Liver (tissue), 9 donors: Measurements from ENCODE around the gene CBFA2T3. TPM values are rescaled to one million over a fixed set of nuclear protein-coding genes. Genes with fewer than 3 reads are reported as not detected.

Experiments
- DNase-seq: peaks from one replicate; pipeline ENCODE4 v3.0.0-alpha.2; 2017; ENCODE audit warnings: low spot score
- H3K27ac ChIP-seq, 2 donors: one replicate each; pipeline ENCODE4 v1.7.0; 2013; ENCODE audit warnings: inconsistent platforms in 2 of 2, low read length in 2 of 2, control low read depth in 1 of 2, low read depth in 1 of 2, mild to moderate bottlenecking in 1 of 2
- H3K27me3 ChIP-seq, 4 donors: one replicate each; pipeline versions ENCODE4 v1.6.1 to v1.7.0; 2013; ENCODE audit warnings: low read length in 3 of 4, inconsistent platforms in 1 of 4, mild to moderate bottlenecking in 1 of 4, moderate library complexity in 1 of 4; ENCODE audit not compliant: control insufficient read depth in 4 of 4, insufficient read depth in 4 of 4
- H3K36me3 ChIP-seq, 4 donors: one replicate each; pipeline versions ENCODE4 v1.6.1 to v1.7.0; 2013; ENCODE audit warnings: low read length in 3 of 4, mild to moderate bottlenecking in 3 of 4, low read depth in 1 of 4, moderate library complexity in 1 of 4; ENCODE audit not compliant: control insufficient read depth in 4 of 4, insufficient read depth in 3 of 4
- H3K4me1 ChIP-seq, 4 donors: one replicate each; pipeline versions ENCODE4 v1.6.1 to v1.7.0; 2013; ENCODE audit warnings: low read length in 3 of 4, mild to moderate bottlenecking in 3 of 4, moderate library complexity in 1 of 4; ENCODE audit not compliant: control insufficient read depth in 4 of 4, insufficient read depth in 4 of 4
- H3K4me3 ChIP-seq, 3 donors: one replicate each; pipeline versions ENCODE4 v1.6.1 to v1.7.0; 2013; ENCODE audit warnings: low read length in 3 of 3, control low read depth in 1 of 3, low read depth in 1 of 3, mild to moderate bottlenecking in 1 of 3
- H3K9ac ChIP-seq, 2 donors: one replicate each; pipeline ENCODE4 v1.7.0; 2013; ENCODE audit warnings: low read length in 2 of 2, mild to moderate bottlenecking in 2 of 2, moderate library complexity in 2 of 2, control low read depth in 1 of 2, low read depth in 1 of 2
- H3K9me3 ChIP-seq, 4 donors: one replicate each; pipeline versions ENCODE4 v1.6.1 to v1.7.0; 2013; ENCODE audit warnings: low read length in 3 of 4; ENCODE audit not compliant: control insufficient read depth in 4 of 4
- ATF3 ChIP-seq: IDR thresholded peaks from 2 replicates; pipeline ENCODE4 v1.6.1; 2016; ENCODE audit warnings: antibody characterized with exemption
- CTCF ChIP-seq: fragments of 150-350 bp; IDR thresholded peaks from 2 replicates; pipeline ENCODE4 v1.5.1; 2017; ENCODE audit warnings: improper control_type of control experiment, low read depth, low read length; ENCODE audit not compliant: missing input control
- EGR1 ChIP-seq, 2 donors: IDR thresholded peaks; 2 replicates each; pipeline ENCODE4 v1.6.1; 2016 to 2018; ENCODE audit warnings: antibody characterized with exemption in 2 of 2, low read depth in 2 of 2
- FOXA1 ChIP-seq: IDR thresholded peaks from 2 replicates; pipeline ENCODE4 v1.6.1; 2016; ENCODE audit warnings: antibody characterized with exemption
- FOXA2 ChIP-seq: IDR thresholded peaks from 2 replicates; pipeline ENCODE4 v1.6.1; 2016; ENCODE audit warnings: antibody characterized with exemption
- GABPA ChIP-seq, 2 donors: IDR thresholded peaks in 1 of 2; conservative IDR thresholded peaks in 1 of 2; 2 replicates each; pipeline ENCODE4 v1.6.1; 2016; ENCODE audit warnings: antibody characterized with exemption in 2 of 2, mild to moderate bottlenecking in 1 of 2, moderate library complexity in 1 of 2
- HNF4A ChIP-seq, 2 donors: conservative IDR thresholded peaks; 2 replicates each; pipeline ENCODE4 v1.6.1; 2016; ENCODE audit warnings: antibody characterized with exemption in 2 of 2, mild to moderate bottlenecking in 2 of 2
- HNF4G ChIP-seq: IDR thresholded peaks from 2 replicates; pipeline ENCODE4 v1.6.1; 2016; ENCODE audit warnings: antibody characterized with exemption
- JUND ChIP-seq, 2 donors: IDR thresholded peaks; 2 replicates each; pipeline ENCODE4 v1.6.1; 2016; ENCODE audit warnings: antibody characterized with exemption in 2 of 2
- MAX ChIP-seq: IDR thresholded peaks from 2 replicates; pipeline ENCODE4 v1.6.1; 2016; ENCODE audit warnings: antibody characterized with exemption
- NR2F2 ChIP-seq: IDR thresholded peaks from 2 replicates; pipeline ENCODE4 v1.6.1; 2016; ENCODE audit warnings: antibody characterized with exemption
- RAD21 ChIP-seq, 2 donors: IDR thresholded peaks; 2 replicates each; pipeline ENCODE4 v1.6.1; 2016; ENCODE audit warnings: antibody characterized with exemption in 2 of 2, mild to moderate bottlenecking in 2 of 2
- REST ChIP-seq: IDR thresholded peaks from 2 replicates; pipeline ENCODE4 v1.6.1; 2016; ENCODE audit warnings: antibody characterized with exemption, mild to moderate bottlenecking
- RXRA ChIP-seq, 2 donors: IDR thresholded peaks; 2 replicates each; pipeline ENCODE4 v1.6.1; 2017 to 2018; ENCODE audit warnings: antibody characterized with exemption in 2 of 2, mild to moderate bottlenecking in 1 of 2
- SP1 ChIP-seq: IDR thresholded peaks from 2 replicates; pipeline ENCODE4 v1.6.1; 2018; ENCODE audit warnings: antibody characterized with exemption, mild to moderate bottlenecking
- TAF1 ChIP-seq: conservative IDR thresholded peaks from 2 replicates; pipeline ENCODE4 v1.6.1; 2016; ENCODE audit warnings: antibody characterized with exemption, mild to moderate bottlenecking
- YY1 ChIP-seq: IDR thresholded peaks from 2 replicates; pipeline ENCODE4 v1.6.1; 2016; ENCODE audit warnings: antibody characterized with exemption, mild to moderate bottlenecking
- ZBTB33 ChIP-seq: IDR thresholded peaks from 2 replicates; pipeline ENCODE4 v1.6.1; 2016; ENCODE audit warnings: antibody characterized with exemption
- WGBS: extraction: QIAGEN DNeasy Blood & Tissue Kit; methylation state at CpG from one replicate; pipeline ENCODE4 v1.1.7; 2013; 5-methylcytosine and 5-hydroxymethylcytosine counted together
- polyA plus RNA-seq, 2 donors: library from polyadenylated mRNA; stranded (reverse) in 1 of 2; unstranded in 1 of 2; fragments of 200-250 nt in 1 of 2; fragments of >200 nt in 1 of 2; fragmentation: Nextera tagmentation in 1 of 2; extraction: Ambion mirVana in 1 of 2; gene quantifications; one replicate each; pipeline versions ENCODE4 v1.2.1 to v1.2.3, GENCODE V29; 2013 to 2015
- total RNA-seq, 2 donors: library from RNA; depleted of rRNA; stranded (reverse); fragments of >200 nt; gene quantifications; one replicate each; pipeline ENCODE4 v1.2.3, GENCODE V29; 2014
- donor health status: healthy.
- donor health status: healthy.
- donor health status: healthy.
- donor health status: healthy.
- donor health status: healthy.

CBFA2T3 gene
- total and polyA plus RNA-seq, 4 donors, result 1.4 to 4.5 (median 3.1) TPM

- Histone ChIP-seq H3K9ac (no peak overlapping the region), H3K27ac (no peak overlapping the region), H3K9me3 (peaks cover 0 to 3% (median 0%) of the 10 kb centered on the region in 4 donors), H3K4me3 (no peak overlapping the region), H3K4me1 (peaks cover 0 to 2% (median 0%) of the 10 kb centered on the region in 4 donors), H3K36me3 (no peaks in the 10 kb centered on the region), H3K27me3 (no peaks in the 10 kb centered on the region)
- WGBS, result 83% methylated on average over 3 of the region's 3 CpGs
- no peak for TF ChIP-seq ZBTB33
- TF ChIP-seq RXRA (IDR thresholded peaks at IDR 0.05), result no peak
- no peak for TF ChIP-seq SP1
- no peak for TF ChIP-seq HNF4A (conservative IDR thresholded peaks at IDR 0.05)
- TF ChIP-seq JUND (IDR thresholded peaks at IDR 0.05), result no peak
- no peak for TF ChIP-seq ATF3
- TF ChIP-seq YY1, result no peak
- TF ChIP-seq TAF1, result no peak
- TF ChIP-seq FOXA2, result no peak
- TF ChIP-seq REST, result no peak
- no peak for TF ChIP-seq MAX
- no peak for DNase-seq
Observed at GRCh38 chr16:88960516-88960915, 16.5 kb downstream of the CBFA2T3 start.

GRCh38 chr16:88959022-88959421, 18.0 kb downstream of the CBFA2T3 start:
- 90% methylated on average over 18 of the region's 18 CpGs for WGBS
- Histone ChIP-seq H3K36me3 (no peaks in the 10 kb centered on the region), H3K27me3 (no peaks in the 10 kb centered on the region), H3K4me1 (peaks cover 0 to 2% (median 0%) of the 10 kb centered on the region in 4 donors), H3K4me3 (no peak overlapping the region), H3K27ac (no peak overlapping the region), H3K9ac (no peak overlapping the region), H3K9me3 (peaks cover 0 to 3% (median 0%) of the 10 kb centered on the region in 4 donors)
- no peak for TF ChIP-seq FOXA2
- TF ChIP-seq ATF3, result no peak
- TF ChIP-seq RAD21 (IDR thresholded peaks at IDR 0.05), result no peak
- no peak for TF ChIP-seq ZBTB33
- TF ChIP-seq TAF1, result no peak
- TF ChIP-seq JUND (IDR thresholded peaks at IDR 0.05), result no peak
- TF ChIP-seq HNF4G, result no peak
- TF ChIP-seq GABPA (IDR thresholded peaks at IDR 0.05 in 1 of 2, conservative IDR thresholded peaks at IDR 0.05 in 1 of 2), result no peak
- TF ChIP-seq RXRA (IDR thresholded peaks at IDR 0.05), result no peak
- TF ChIP-seq CTCF, result no peak
- no peak for TF ChIP-seq NR2F2
- no peak for TF ChIP-seq FOXA1
- no peak for TF ChIP-seq SP1
- no peak for TF ChIP-seq HNF4A (conservative IDR thresholded peaks at IDR 0.05)
- TF ChIP-seq MAX, result no peak
- no peak for TF ChIP-seq YY1
- no peak for TF ChIP-seq EGR1 (IDR thresholded peaks at IDR 0.05; ENCODE audit: low read depth in 2 of 2)
- no peak for DNase-seq
